Activated naive CD8-positive, alpha-beta T cell treated with anti-CD3 and anti-CD28 coated beads, Interleukin-2, amount 10 ng/mL, durations not matched to agents 7 days and 5 days (primary cell): ENCODE measurements around the gene WNK1. TPM values are rescaled to one million over a fixed set of nuclear protein-coding genes. Genes with fewer than 3 reads are reported as not detected.
A peak's percentile ranks its signal among the peaks of the same experiment; 100 is the strongest.
"Not testable (repeated sequence)": the region's sequence is repeated elsewhere in the genome, so short reads cannot be mapped to it uniquely, and the experiment has no call there.

Experiments used
- ATAC-seq: fragments of 150-1000 bp; cut with Tn5 transposase; one replicate; pipeline ENCODE4 v1.10.0; 2021; ENCODE audit warnings: low read depth, moderate library complexity
- POLR2A ChIA-PET: fragments of 350-600 bp; sonication (Branson Sonifier 250); formaldehyde crosslinking; loops from one replicate; lab custom pipeline; 2021; ENCODE audit warnings: antibody characterized with exemption; lab: Charles Lee
- DNase-seq: peaks from one replicate; pipeline ENCODE4 v3.0.0; 2021
- H3K27ac Mint-ChIP-seq: one replicate; pipeline ENCODE4 v1.8.0; 2022; ENCODE audit warnings: mild to moderate bottlenecking, mixed read lengths
- H3K27me3 Mint-ChIP-seq: one replicate; pipeline ENCODE4 v1.8.0; 2022; ENCODE audit warnings: mild to moderate bottlenecking, moderate library complexity, mixed read lengths
- H3K36me3 Mint-ChIP-seq: one replicate; pipeline ENCODE4 v1.8.0; 2021; ENCODE audit warnings: mild to moderate bottlenecking, mixed read lengths
- H3K4me1 Mint-ChIP-seq: one replicate; pipeline ENCODE4 v1.8.0; 2021; ENCODE audit warnings: mixed read lengths
- H3K4me3 Mint-ChIP-seq: one replicate; pipeline ENCODE4 v1.8.0; 2022; ENCODE audit warnings: mild to moderate bottlenecking, moderate library complexity, mixed read lengths
- H3K9me3 Mint-ChIP-seq: one replicate; pipeline ENCODE4 v1.8.0; 2021; ENCODE audit warnings: mixed read lengths
- total RNA-seq, 2 experiments: library from RNA; stranded (reverse); gene quantifications; one replicate each; pipeline ENCODE4 v1.2.3, GENCODE V29; 2021

The WNK1 gene
- total RNA-seq, 2 experiments from 2014 or later = 201 to 204 TPM

GRCh38 chr12:774051-774614 is 21.8 kb downstream of the WNK1 start:
- ATAC-seq = no peak
- DNase-seq = no peak
- Mint-ChIP-seq H3K36me3 (peaks cover 13% of the 10 kb centered on the region), H3K27ac (no peak overlapping the region), H3K4me1 (peaks cover 41% of the 10 kb centered on the region), H3K4me3 (no peak overlapping the region), H3K9me3 (no peaks in the 10 kb centered on the region), H3K27me3 (no peaks in the 10 kb centered on the region)
- POLR2A ChIA-PET = no interaction called here

- not testable (repeated sequence) for H3K36me3 Mint-ChIP-seq, H3K27ac Mint-ChIP-seq, DNase-seq, H3K27me3 Mint-ChIP-seq, ATAC-seq, H3K4me3 Mint-ChIP-seq, H3K9me3 Mint-ChIP-seq
- peaks cover 46% of the 10 kb centered on the region for H3K4me1 Mint-ChIP-seq
- POLR2A ChIA-PET = interaction anchor here (1.1 to 1.2 kb wide), 3 partner anchors 10 to 24 kb away, joined by 4 to 5 read pairs (median 4); partner anchors contain the start of gene WNK1
Observed at GRCh38 chr12:775973-776771, 23.8 kb downstream of the WNK1 start.

GRCh38 chr12:776772-777373 is 24.5 kb downstream of the WNK1 start:
- H3K4me1 Mint-ChIP-seq = peaks cover 48% of the 10 kb centered on the region
- not testable (repeated sequence) for H3K27me3 Mint-ChIP-seq, H3K36me3 Mint-ChIP-seq, H3K4me3 Mint-ChIP-seq, H3K9me3 Mint-ChIP-seq, ATAC-seq, DNase-seq, H3K27ac Mint-ChIP-seq
- POLR2A ChIA-PET = interaction anchor here (0.8 to 1.2 kb wide), 3 partner anchors 11 to 30 kb away, joined by 3 to 5 read pairs (median 4); partner anchors contain the start of gene WNK1

- Mint-ChIP-seq H3K27ac (no peak overlapping the region), H3K9me3 (no peaks in the 10 kb centered on the region), H3K27me3 (no peaks in the 10 kb centered on the region), H3K4me1 (peaks cover 47% of the 10 kb centered on the region), H3K4me3 (no peak overlapping the region), H3K36me3 (peaks cover 8% of the 10 kb centered on the region)
- ATAC-seq (no peak), DNase-seq (no peak)
- POLR2A ChIA-PET = interaction anchor here (0.8 to 1.2 kb wide), 2 partner anchors 11 to 29 kb away, joined by 3 to 5 read pairs; no protein-coding TSS in a partner anchor
Observed at GRCh38 chr12:777550-778047, 25.2 kb downstream of the WNK1 start.

- peaks cover 8% of the 10 kb centered on the region for H3K36me3 Mint-ChIP-seq
- H3K27ac Mint-ChIP-seq = no peak overlapping the region
- peak overlapping the region; percentile 59 for H3K4me3 Mint-ChIP-seq
- no peak for DNase-seq
- peaks cover 38% of the 10 kb centered on the region for H3K4me1 Mint-ChIP-seq
- no peak for ATAC-seq
- no peaks in the 10 kb centered on the region for H3K9me3 Mint-ChIP-seq
- no peaks in the 10 kb centered on the region for H3K27me3 Mint-ChIP-seq
- POLR2A ChIA-PET = no interaction called here
Observed at GRCh38 chr12:778615-779014, 26.2 kb downstream of the WNK1 start.

- no peak for DNase-seq
- ATAC-seq = no peak
- Mint-ChIP-seq H3K27me3 (no peaks in the 10 kb centered on the region), H3K4me3 (peak overlapping the region; percentile 69), H3K27ac (no peak overlapping the region), H3K4me1 (peaks cover 39% of the 10 kb centered on the region), H3K36me3 (peaks cover 12% of the 10 kb centered on the region), H3K9me3 (no peaks in the 10 kb centered on the region)
- POLR2A ChIA-PET = interaction anchor here (0.7 to 0.9 kb wide), 2 partner anchors 20 to 206 kb away, joined by 3 to 5 read pairs; no protein-coding TSS in a partner anchor
Observed at GRCh38 chr12:779745-780734, 27.7 kb downstream of the WNK1 start.

GRCh38 chr12:780750-781379 is 28.5 kb downstream of the WNK1 start:
- no peaks in the 10 kb centered on the region for H3K27me3 Mint-ChIP-seq
- DNase-seq = no peak
- H3K4me1 Mint-ChIP-seq = peaks cover 39% of the 10 kb centered on the region
- no peak overlapping the region for H3K27ac Mint-ChIP-seq
- no peak overlapping the region for H3K4me3 Mint-ChIP-seq
- no peaks in the 10 kb centered on the region for H3K9me3 Mint-ChIP-seq
- peaks cover 12% of the 10 kb centered on the region for H3K36me3 Mint-ChIP-seq
- POLR2A ChIA-PET = no interaction called here
- no peak for ATAC-seq

- H3K27ac Mint-ChIP-seq = no peak overlapping the region
Observed at GRCh38 chr12:785706-786105, 33.3 kb downstream of the WNK1 start.

GRCh38 chr12:788288-788687 is 35.9 kb downstream of the WNK1 start:
- no peaks in the 10 kb centered on the region for H3K27me3 Mint-ChIP-seq
- H3K9me3 Mint-ChIP-seq = peaks cover 1% of the 10 kb centered on the region
- ATAC-seq (no peak), DNase-seq (no peak)
- peaks cover 44% of the 10 kb centered on the region for H3K4me1 Mint-ChIP-seq
- no peak overlapping the region for H3K4me3 Mint-ChIP-seq
- H3K36me3 Mint-ChIP-seq = peaks cover 26% of the 10 kb centered on the region
- no peak overlapping the region for H3K27ac Mint-ChIP-seq
- POLR2A ChIA-PET = no interaction called here

More at GRCh38 chr12:785706-786105, 33.3 kb downstream of the WNK1 start:
- POLR2A ChIA-PET = no interaction called here
- ATAC-seq = no peak
- no peaks in the 10 kb centered on the region for H3K27me3 Mint-ChIP-seq
- peaks cover 39% of the 10 kb centered on the region for H3K4me1 Mint-ChIP-seq
- no peak for DNase-seq
- H3K4me3 Mint-ChIP-seq = no peak overlapping the region
- peaks cover 19% of the 10 kb centered on the region for H3K36me3 Mint-ChIP-seq
- peaks cover 1% of the 10 kb centered on the region for H3K9me3 Mint-ChIP-seq

GRCh38 chr12:788762-789161 is 36.4 kb downstream of the WNK1 start:
- H3K27me3 Mint-ChIP-seq, DNase-seq, H3K4me3 Mint-ChIP-seq, ATAC-seq, H3K9me3 Mint-ChIP-seq, POLR2A ChIA-PET, H3K27ac Mint-ChIP-seq: not testable (repeated sequence)
- Mint-ChIP-seq H3K36me3 (peaks cover 26% of the 10 kb centered on the region), H3K4me1 (peaks cover 45% of the 10 kb centered on the region)

- Mint-ChIP-seq H3K9me3 (peaks cover 1% of the 10 kb centered on the region), H3K27ac (no peak overlapping the region), H3K27me3 (no peaks in the 10 kb centered on the region), H3K4me1 (peaks cover 51% of the 10 kb centered on the region), H3K4me3 (no peak overlapping the region), H3K36me3 (peaks cover 31% of the 10 kb centered on the region)
- no peak for DNase-seq
- ATAC-seq = no peak
- POLR2A ChIA-PET = no interaction called here
Observed at GRCh38 chr12:789852-790563, 37.6 kb downstream of the WNK1 start.

GRCh38 chr12:790608-791007 is 38.2 kb downstream of the WNK1 start:
- H3K4me1 Mint-ChIP-seq = peaks cover 55% of the 10 kb centered on the region
- peaks cover 1% of the 10 kb centered on the region for H3K9me3 Mint-ChIP-seq
- DNase-seq (no peak), ATAC-seq (no peak)
- H3K27ac Mint-ChIP-seq = no peak overlapping the region
- peaks cover 33% of the 10 kb centered on the region for H3K36me3 Mint-ChIP-seq
- no peaks in the 10 kb centered on the region for H3K27me3 Mint-ChIP-seq
- H3K4me3 Mint-ChIP-seq = no peak overlapping the region
- POLR2A ChIA-PET = no interaction called here
